Pancreas (tissue), 10 donors: Measurements from ENCODE around the gene GALNT16. TPM values are rescaled to one million over a fixed set of nuclear protein-coding genes. Genes with fewer than 3 reads are reported as not detected.

Experiments
- ATAC-seq, 4 donors: fragments of 200-7000 bp; cut with Tn5 transposase; one replicate each; pipeline versions ENCODE4 v1.8.0 to v1.9.1; 2020; ENCODE audit warnings: mild to moderate bottlenecking in 4 of 4, moderate library complexity in 4 of 4
- DNase-seq, 6 donors: peaks; one replicate each; pipeline ENCODE4 v3.0.0-alpha.2; 2020
- FAIRE-seq: peaks from 2 replicates; lab custom pipeline; 2012; peaks lifted over from hg19 to GRCh38; lab: Jason Lieb, UNC
- H3K27ac ChIP-seq, 4 donors: fragments of 200-600 bp; sonication (generic); 1 replicate in 3 of 4; 2 replicates in 1 of 4; pipeline versions ENCODE4 v1.5.0 to v1.8.0; 2020
- H3K27me3 ChIP-seq, 4 donors: fragments of 200-600 bp; one replicate each; pipeline ENCODE4 v1.8.0; 2021
- H3K36me3 ChIP-seq, 3 donors: fragments of 200-600 bp; sonication (generic) in 1 of 3; one replicate each; pipeline versions ENCODE4 v1.5.0 to v1.8.0; 2020 to 2021
- H3K4me1 ChIP-seq, 3 donors: fragments of 200-600 bp; one replicate each; pipeline ENCODE4 v1.8.0; 2021
- H3K4me3 ChIP-seq, 4 donors: fragments of 200-600 bp; sonication (generic) in 2 of 4; one replicate each; pipeline versions ENCODE4 v1.5.0 to v1.8.0; 2020 to 2021
- H3K9me3 ChIP-seq, 4 donors: fragments of 200-600 bp; one replicate each; pipeline ENCODE4 v1.8.0; 2021
- whole genome bisulfite sequencing, 2 donors: extraction: QIAGEN DNeasy Blood & Tissue Kit; methylation state at CpG; one replicate each; pipeline ENCODE4 v1.1.7; 2013; 5-methylcytosine and 5-hydroxymethylcytosine counted together
- intact Hi-C, 3 donors: fragments of 100-400 bp; cut with DNase I; formaldehyde crosslinking; loops; one replicate each; pipeline versions ENCODE4 v1.11.1 to v1.14.2; 2022
- polyA plus RNA-seq, 2 donors: library from polyadenylated mRNA; stranded (reverse); fragments of 200-250 nt; gene quantifications; one replicate each; pipeline ENCODE4 v1.2.3, GENCODE V29; 2013
- total RNA-seq, 6 donors: library from RNA; stranded (reverse); fragmentation: NEBNext Ultra II Directional in 4 of 6; extraction: Animal tissue kit (Norgen Biotek cat#: 25700) in 4 of 6; gene quantifications; one replicate each; pipeline versions ENCODE4 v1.2.1 to v1.2.4, GENCODE V29; 2021 to 2023
- TF ChIP-seq, protein P1 (sequence below), 4 donors: fragments of 200-600 bp; sonication (generic) in 3 of 4; IDR thresholded peaks; one replicate each; pipeline versions ENCODE4 v1.5.0 to v1.8.0; 2021; ENCODE audit warnings: antibody characterized with exemption in 4 of 4
- donor health status: healthy with polysubstance abuse.
- donor health status: DM: no; HTN: no; CAD: no; lungs with moderate emphysema.
- donor health status: DM: no; HTN: no; CAD: no.
- donor health status: control.
- donor health status: control.
- donor health status: Bipolar disorder and iron deficiency.
- donor health status: DM: yes; HTN: yes; CAD: no.
- donor health status: DM: no; HTN: no; CAD: no.
- donor health status: DM: no; HTN: no; CAD: no.
- donor health status: DM: yes; HTN: yes; CAD: no.

Gene GALNT16
- total and polyA plus RNA-seq, 8 donors, result 0.93 to 3.2 (median 1.9) TPM

DNA sequence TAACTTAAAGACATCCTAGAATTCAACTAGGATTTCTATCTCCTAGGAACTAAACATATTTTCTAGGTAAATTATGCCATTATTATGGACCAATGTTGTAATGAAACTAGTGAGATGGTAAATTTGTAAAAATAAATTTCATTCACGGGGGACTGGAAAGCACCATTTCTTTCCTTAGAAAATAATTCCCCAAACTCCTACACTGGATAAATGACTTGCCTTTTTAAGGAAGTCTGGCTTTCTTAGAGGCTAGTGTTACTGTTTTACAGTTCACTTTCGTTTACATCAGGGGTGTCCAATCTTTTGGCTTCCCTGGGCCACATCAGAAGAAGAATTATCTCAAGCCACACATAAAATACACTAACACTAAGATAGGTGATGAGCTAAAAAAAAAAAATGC lies 141.9 kb downstream of the GALNT16 start:
- Histone ChIP-seq H3K36me3 (no peaks in the 10 kb centered on the region), H3K9me3 (no peaks in the 10 kb centered on the region), H3K27me3 (no peaks in the 10 kb centered on the region), H3K4me1 (peaks cover 10 to 22% (median 15%) of the 10 kb centered on the region in 3 donors), H3K4me3 (peak overlapping the region in 1 of 4 donors; percentile 90), H3K27ac (no peak overlapping the region)
- DNase-seq (no peak), FAIRE-seq (no peak), ATAC-seq (no peak)
- intact Hi-C loops, result no loop called here
- TF ChIP-seq, protein P1, sequence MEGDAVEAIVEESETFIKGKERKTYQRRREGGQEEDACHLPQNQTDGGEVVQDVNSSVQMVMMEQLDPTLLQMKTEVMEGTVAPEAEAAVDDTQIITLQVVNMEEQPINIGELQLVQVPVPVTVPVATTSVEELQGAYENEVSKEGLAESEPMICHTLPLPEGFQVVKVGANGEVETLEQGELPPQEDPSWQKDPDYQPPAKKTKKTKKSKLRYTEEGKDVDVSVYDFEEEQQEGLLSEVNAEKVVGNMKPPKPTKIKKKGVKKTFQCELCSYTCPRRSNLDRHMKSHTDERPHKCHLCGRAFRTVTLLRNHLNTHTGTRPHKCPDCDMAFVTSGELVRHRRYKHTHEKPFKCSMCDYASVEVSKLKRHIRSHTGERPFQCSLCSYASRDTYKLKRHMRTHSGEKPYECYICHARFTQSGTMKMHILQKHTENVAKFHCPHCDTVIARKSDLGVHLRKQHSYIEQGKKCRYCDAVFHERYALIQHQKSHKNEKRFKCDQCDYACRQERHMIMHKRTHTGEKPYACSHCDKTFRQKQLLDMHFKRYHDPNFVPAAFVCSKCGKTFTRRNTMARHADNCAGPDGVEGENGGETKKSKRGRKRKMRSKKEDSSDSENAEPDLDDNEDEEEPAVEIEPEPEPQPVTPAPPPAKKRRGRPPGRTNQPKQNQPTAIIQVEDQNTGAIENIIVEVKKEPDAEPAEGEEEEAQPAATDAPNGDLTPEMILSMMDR (IDR thresholded peaks at IDR 0.05), result no peak
- WGBS, 2 donors, result 56 to 59% methylated on average over 2 of the region's 2 CpGs

- DNase-seq (no peak), FAIRE-seq (no peak), ATAC-seq (no peak)
- 77 to 80% methylated on average over 3 of the region's 3 CpGs for WGBS, 2 donors
- H3K27me3 ChIP-seq, result no peaks in the 10 kb centered on the region
- H3K36me3 ChIP-seq, result no peaks in the 10 kb centered on the region
- no peaks in the 10 kb centered on the region for H3K9me3 ChIP-seq
- no peak overlapping the region for H3K4me3 ChIP-seq
- TF ChIP-seq, protein P1 (IDR thresholded peaks at IDR 0.05), result no peak
- H3K27ac ChIP-seq, result no peak overlapping the region
- intact Hi-C loops, result no loop called here
- peaks cover 5 to 20% (median 13%) of the 10 kb centered on the region in 3 donors for H3K4me1 ChIP-seq
Observed at GRCh38 chr14:69404478-69404877, 144.5 kb downstream of the GALNT16 start.

- Histone ChIP-seq H3K4me3 (no peak overlapping the region), H3K27me3 (no peaks in the 10 kb centered on the region), H3K36me3 (no peaks in the 10 kb centered on the region), H3K27ac (no peak overlapping the region), H3K9me3 (no peaks in the 10 kb centered on the region), H3K4me1 (peaks cover 5 to 16% (median 13%) of the 10 kb centered on the region in 3 donors)
- ATAC-seq, result no peak
- intact Hi-C loops, result no loop called here
- TF ChIP-seq, protein P1 (IDR thresholded peaks at IDR 0.05), result no peak
- no peak for FAIRE-seq
- 93 to 99% methylated on average over 5 of the region's 5 CpGs for WGBS, 2 donors
- no peak for DNase-seq
Observed at GRCh38 chr14:69404883-69405282, 144.9 kb downstream of the GALNT16 start.

DNA sequence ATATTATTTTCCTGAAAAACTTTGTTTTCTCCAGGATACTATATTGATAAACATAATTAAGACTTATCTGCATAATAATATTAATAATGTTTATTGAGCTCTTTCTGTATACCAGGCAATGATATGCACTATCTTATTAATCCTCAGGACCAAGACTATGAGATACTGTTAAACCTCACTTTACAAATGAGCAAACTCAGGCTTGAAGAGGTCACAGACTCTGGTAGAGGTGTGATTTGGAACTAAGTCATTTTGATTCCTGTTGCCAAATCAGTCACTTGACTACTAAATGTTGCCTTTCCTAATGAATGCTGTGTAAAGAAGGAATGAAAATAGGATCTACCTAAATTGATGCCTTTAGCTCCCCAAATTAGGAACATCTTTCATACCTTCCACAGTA lies 145.8 kb downstream of the GALNT16 start:
- Histone ChIP-seq H3K9me3 (no peaks in the 10 kb centered on the region), H3K36me3 (no peaks in the 10 kb centered on the region), H3K27me3 (no peaks in the 10 kb centered on the region), H3K4me3 (no peak overlapping the region), H3K4me1 (peaks cover 5 to 16% (median 13%) of the 10 kb centered on the region in 3 donors), H3K27ac (no peak overlapping the region)
- no peak for FAIRE-seq
- DNase-seq, result no peak
- TF ChIP-seq, protein P1 (IDR thresholded peaks at IDR 0.05), result no peak
- ATAC-seq, result no peak
- intact Hi-C loops, result no loop called here

Other genes starting within 250 kb of the GALNT16 start
- 10 to 100 TPM; 15.9 to 30.4 (median 20.6) TPM for gene DCAF5, start 107.0 kb upstream of the GALNT16 start, total RNA-seq
- gene DCAF5, start 107.0 kb upstream of the GALNT16 start, polyA plus RNA-seq, result 10 to 100 TPM; 18.9 to 19.9 TPM
- gene EXD2, start 68.7 kb upstream of the GALNT16 start, total RNA-seq, result 10 to 100 TPM; 16.4 to 24.5 (median 19.9) TPM
- 10 to 100 TPM in 1 of 2 donors, 1 to 10 TPM in 1; 9.5 to 14.2 TPM for gene EXD2, start 68.7 kb upstream of the GALNT16 start, polyA plus RNA-seq
- 10 to 100 TPM; 32.4 to 75.4 (median 50.4) TPM for gene ERH, start 138.1 kb downstream of the GALNT16 start, total RNA-seq
- 10 to 100 TPM; 67.2 to 71.7 TPM for gene ERH, start 138.1 kb downstream of the GALNT16 start, polyA plus RNA-seq
- 10 to 100 TPM; 24.3 to 40.2 (median 35.5) TPM for gene SLC39A9, start 138.5 kb downstream of the GALNT16 start, total RNA-seq
- gene SLC39A9, start 138.5 kb downstream of the GALNT16 start, polyA plus RNA-seq, result 10 to 100 TPM; 13.2 to 20.1 TPM
- under 1 TPM in 4 of 6 donors, not detected in 2; 0.03 to 0.12 (median 0.06) TPM for gene PLEKHD1, start 224.6 kb downstream of the GALNT16 start, total RNA-seq
- gene PLEKHD1, start 224.6 kb downstream of the GALNT16 start, polyA plus RNA-seq, result under 1 TPM; 0.07 to 0.19 TPM